ENCODE results near the gene RHOU. TPM values are rescaled to one million over a fixed set of nuclear protein-coding genes. Genes with fewer than 3 reads are reported as not detected.
A peak's percentile ranks its signal among the peaks of the same experiment; 100 is the strongest.

Gene RHOU
- total and polyA plus RNA-seq, 2 of the 13 experiments (the other 11 are each of a cell fraction or from before 2014, with no cell fraction given) = 11.9 to 18.5 TPM

DNA sequence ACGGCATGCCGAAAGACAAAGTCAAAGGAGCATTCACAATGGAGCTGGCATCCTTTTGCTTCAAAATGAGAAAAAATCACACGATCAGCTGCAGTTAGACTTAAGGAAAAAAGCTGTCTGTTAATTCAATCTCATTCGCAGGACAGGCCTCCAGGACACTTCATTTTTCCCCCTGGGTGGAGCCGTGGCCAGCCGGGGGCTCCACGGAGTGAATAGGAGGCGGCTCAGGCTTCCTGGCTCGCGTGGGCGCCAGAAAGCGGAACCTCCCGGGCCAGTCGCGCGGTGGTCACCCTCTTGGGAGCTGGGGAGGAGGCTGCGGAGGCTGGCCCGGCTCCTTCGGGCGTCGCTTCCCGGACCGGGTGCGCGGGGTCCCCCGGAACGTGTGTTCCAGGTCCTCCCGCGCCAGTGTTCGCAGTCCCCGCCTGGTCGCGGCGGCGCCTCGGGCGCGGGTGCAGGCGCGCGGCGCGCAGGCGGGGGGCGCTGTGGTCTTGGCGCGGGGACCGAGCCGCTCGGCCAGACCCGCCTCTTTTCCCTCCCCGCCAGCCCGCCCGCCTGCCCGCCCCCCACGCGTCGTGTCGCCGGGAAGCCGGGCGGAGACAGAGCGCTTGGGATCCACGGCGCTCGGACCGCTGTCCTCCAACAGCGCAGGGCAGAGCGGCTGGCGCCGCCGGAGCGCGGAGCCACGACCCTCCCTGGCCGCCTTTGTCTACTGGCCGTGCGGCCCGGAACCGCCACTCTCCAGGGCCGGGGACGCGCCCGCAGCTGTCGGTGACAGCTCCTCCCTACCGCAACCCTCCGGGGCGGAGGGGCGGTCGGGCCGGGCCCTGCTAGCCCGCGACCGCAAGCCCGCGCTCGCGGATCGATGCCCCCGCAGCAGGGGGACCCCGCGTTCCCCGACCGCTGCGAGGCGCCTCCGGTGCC is at the start of gene RHOU (continued):
- 0 out of 2 replicates have a peak, but pooled peaks have one; percentile 62 for TF ChIP-seq ZNF235 (CRISPR knock-in tag; IDR thresholded peaks at IDR 0.05; ENCODE audit: borderline replicate concordance)
- TF ChIP-seq ZNF367 (CRISPR knock-in tag; IDR thresholded peaks at IDR 0.05; ENCODE audit: borderline replicate concordance) = peak; percentile 71; the same call in 1 of the 2 replicates
- no peak for TF ChIP-seq SRF (IDR thresholded peaks at IDR 0.05; ENCODE audit: low read depth, low read length)
- TF ChIP-seq, protein P1, sequence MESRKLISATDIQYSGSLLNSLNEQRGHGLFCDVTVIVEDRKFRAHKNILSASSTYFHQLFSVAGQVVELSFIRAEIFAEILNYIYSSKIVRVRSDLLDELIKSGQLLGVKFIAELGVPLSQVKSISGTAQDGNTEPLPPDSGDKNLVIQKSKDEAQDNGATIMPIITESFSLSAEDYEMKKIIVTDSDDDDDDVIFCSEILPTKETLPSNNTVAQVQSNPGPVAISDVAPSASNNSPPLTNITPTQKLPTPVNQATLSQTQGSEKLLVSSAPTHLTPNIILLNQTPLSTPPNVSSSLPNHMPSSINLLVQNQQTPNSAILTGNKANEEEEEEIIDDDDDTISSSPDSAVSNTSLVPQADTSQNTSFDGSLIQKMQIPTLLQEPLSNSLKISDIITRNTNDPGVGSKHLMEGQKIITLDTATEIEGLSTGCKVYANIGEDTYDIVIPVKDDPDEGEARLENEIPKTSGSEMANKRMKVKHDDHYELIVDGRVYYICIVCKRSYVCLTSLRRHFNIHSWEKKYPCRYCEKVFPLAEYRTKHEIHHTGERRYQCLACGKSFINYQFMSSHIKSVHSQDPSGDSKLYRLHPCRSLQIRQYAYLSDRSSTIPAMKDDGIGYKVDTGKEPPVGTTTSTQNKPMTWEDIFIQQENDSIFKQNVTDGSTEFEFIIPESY (CRISPR knock-in tag; IDR thresholded peaks at IDR 0.05) = no peak
- no peak for TF ChIP-seq FOSL1 (CRISPR knock-in tag; IDR thresholded peaks at IDR 0.05; ENCODE audit: borderline replicate concordance)
- TF ChIP-seq SUZ12 (IDR thresholded peaks at IDR 0.05; ENCODE audit: low read depth, low read length) = no peak
- TF ChIP-seq, protein P2, sequence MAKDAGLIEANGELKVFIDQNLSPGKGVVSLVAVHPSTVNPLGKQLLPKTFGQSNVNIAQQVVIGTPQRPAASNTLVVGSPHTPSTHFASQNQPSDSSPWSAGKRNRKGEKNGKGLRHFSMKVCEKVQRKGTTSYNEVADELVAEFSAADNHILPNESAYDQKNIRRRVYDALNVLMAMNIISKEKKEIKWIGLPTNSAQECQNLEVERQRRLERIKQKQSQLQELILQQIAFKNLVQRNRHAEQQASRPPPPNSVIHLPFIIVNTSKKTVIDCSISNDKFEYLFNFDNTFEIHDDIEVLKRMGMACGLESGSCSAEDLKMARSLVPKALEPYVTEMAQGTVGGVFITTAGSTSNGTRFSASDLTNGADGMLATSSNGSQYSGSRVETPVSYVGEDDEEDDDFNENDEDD (CRISPR knock-in tag; IDR thresholded peaks at IDR 0.05; ENCODE audit: borderline replicate concordance) = peak; percentile 61; the same call in 1 of the 2 replicates
- TF ChIP-seq MXI1 (IDR thresholded peaks at IDR 0.05; ENCODE audit: borderline replicate concordance, low read depth, low read length) = no peak
- TF ChIP-seq ZMAT3 (CRISPR knock-in tag; conservative IDR thresholded peaks at IDR 0.05) = peak; percentile 40; the same call in 1 of the 2 replicates
- peak; percentile 82; the same call in 1 of the 2 replicates for TF ChIP-seq ZNF773 (CRISPR knock-in tag; IDR thresholded peaks at IDR 0.05; ENCODE audit: borderline replicate concordance)
- TF ChIP-seq, protein P3, sequence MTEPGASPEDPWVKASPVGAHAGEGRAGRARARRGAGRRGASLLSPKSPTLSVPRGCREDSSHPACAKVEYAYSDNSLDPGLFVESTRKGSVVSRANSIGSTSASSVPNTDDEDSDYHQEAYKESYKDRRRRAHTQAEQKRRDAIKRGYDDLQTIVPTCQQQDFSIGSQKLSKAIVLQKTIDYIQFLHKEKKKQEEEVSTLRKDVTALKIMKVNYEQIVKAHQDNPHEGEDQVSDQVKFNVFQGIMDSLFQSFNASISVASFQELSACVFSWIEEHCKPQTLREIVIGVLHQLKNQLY (CRISPR knock-in tag; IDR thresholded peaks at IDR 0.05) = no peak
- TF ChIP-seq ONECUT2 (CRISPR knock-in tag; IDR thresholded peaks at IDR 0.05) = no peak
- no peak for TF ChIP-seq RARG (CRISPR knock-in tag; IDR thresholded peaks at IDR 0.05; ENCODE audit: low read depth)
- TF ChIP-seq GABPB1 (CRISPR knock-in tag; IDR thresholded peaks at IDR 0.05) = peak; percentile 52; the same call in 1 of the 2 replicates
- no peak for TF ChIP-seq SETDB1 (CRISPR knock-in tag; IDR thresholded peaks at IDR 0.05; ENCODE audit: borderline replicate concordance)
- 0 out of 2 replicates have a peak, but pooled peaks have one; percentile 18 for TF ChIP-seq ZNF350 (CRISPR knock-in tag; IDR thresholded peaks at IDR 0.05; ENCODE audit: borderline replicate concordance, low read depth)
- TF ChIP-seq ETV6 (CRISPR knock-in tag; conservative IDR thresholded peaks at IDR 0.05) = no peak
- TF ChIP-seq TBX3 (IDR thresholded peaks at IDR 0.05; ENCODE audit: borderline replicate concordance) = no peak
- TF ChIP-seq FOXP1 (IDR thresholded peaks at IDR 0.05) = no peak
- no peak for TF ChIP-seq FOXP1 (CRISPR knock-in tag; IDR thresholded peaks at IDR 0.05)
- peak; percentile 50; the same call in 1 of the 2 replicates for TF ChIP-seq CBFB (CRISPR knock-in tag; IDR thresholded peaks at IDR 0.05)
- TF ChIP-seq, protein P4, sequence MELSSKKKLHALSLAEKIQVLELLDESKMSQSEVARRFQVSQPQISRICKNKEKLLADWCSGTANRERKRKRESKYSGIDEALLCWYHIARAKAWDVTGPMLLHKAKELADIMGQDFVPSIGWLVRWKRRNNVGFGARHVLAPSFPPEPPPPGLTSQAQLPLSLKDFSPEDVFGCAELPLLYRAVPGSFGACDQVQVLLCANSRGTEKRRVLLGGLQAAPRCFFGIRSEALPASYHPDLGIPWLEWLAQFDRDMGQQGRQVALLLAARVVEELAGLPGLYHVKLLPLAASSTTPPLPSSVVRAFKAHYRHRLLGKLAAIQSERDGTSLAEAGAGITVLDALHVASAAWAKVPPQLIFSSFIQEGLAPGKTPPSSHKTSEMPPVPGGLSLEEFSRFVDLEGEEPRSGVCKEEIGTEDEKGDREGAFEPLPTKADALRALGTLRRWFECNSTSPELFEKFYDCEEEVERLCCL (CRISPR knock-in tag; IDR thresholded peaks at IDR 0.05; ENCODE audit: borderline replicate concordance) = no peak
- no peak for TF ChIP-seq ZNF766 (CRISPR knock-in tag; IDR thresholded peaks at IDR 0.05; ENCODE audit: borderline replicate concordance)
- TF ChIP-seq KDM5A (IDR thresholded peaks at IDR 0.05; ENCODE audit: borderline replicate concordance, low read length) = no peak
- TF ChIP-seq YEATS2 (CRISPR knock-in tag; IDR thresholded peaks at IDR 0.05; ENCODE audit: borderline replicate concordance) = no peak
- no peak for TF ChIP-seq EZH2 (conservative IDR thresholded peaks at IDR 0.05; ENCODE audit: low read depth, low read length)

Measured in HepG2 (cell line).